HT1080 (cell line): Measurements from ENCODE around the gene CLRN3. TPM values are rescaled to one million over a fixed set of nuclear protein-coding genes. Genes with fewer than 3 reads are reported as not detected.

Source experiments
- DNase-seq: peaks from one replicate; pipeline ENCODE4 v3.0.0-alpha.2; 2015; ENCODE audit warnings: low read depth
- total RNA-seq: library from RNA; depleted of rRNA; stranded (reverse); fragments of >200 nt; shearing (Covaris generic); gene quantifications from 2 replicates; pipeline ENCODE4 v1.2.3, GENCODE V29; 2014

The CLRN3 gene
- total RNA-seq, 1 experiment from 2014 or later = not detected

- no peak for DNase-seq
Measured at GRCh38 chr10:127903789-127904188, 11.0 kb upstream of the CLRN3 start.

GRCh38 chr10:127899766-127900387 lies 7.1 kb upstream of the CLRN3 start:
- DNase-seq = no peak

- no peak for DNase-seq
Measured at GRCh38 chr10:127897177-127897576, 4.4 kb upstream of the CLRN3 start.

GRCh38 chr10:127896590-127896989 lies 3.8 kb upstream of the CLRN3 start:
- no peak for DNase-seq

- DNase-seq = no peak
Measured at GRCh38 chr10:127894146-127894545, 1.4 kb upstream of the CLRN3 start.

GRCh38 chr10:127890832-127891334 lies 1.9 kb downstream of the CLRN3 start:
- no peak for DNase-seq

- no peak for DNase-seq
Measured at GRCh38 chr10:127890216-127890615, 2.5 kb downstream of the CLRN3 start.

GRCh38 chr10:127889605-127890195 lies 3.0 kb downstream of the CLRN3 start:
- peak; percentile 69 for DNase-seq

GRCh38 chr10:127888521-127889312 lies 4.0 kb downstream of the CLRN3 start:
- no peak for DNase-seq

- DNase-seq = no peak
Measured at GRCh38 chr10:127887541-127888415, 5.0 kb downstream of the CLRN3 start.

- no peak for DNase-seq
Measured at GRCh38 chr10:127886371-127887051, 6.2 kb downstream of the CLRN3 start.

GRCh38 chr10:127884501-127884900 lies 8.2 kb downstream of the CLRN3 start:
- DNase-seq = no peak

GRCh38 chr10:127883516-127883915 lies 9.2 kb downstream of the CLRN3 start:
- DNase-seq = no peak

GRCh38 chr10:127882801-127883459 lies 9.8 kb downstream of the CLRN3 start:
- DNase-seq = no peak

GRCh38 chr10:127882391-127882790 lies 10.3 kb downstream of the CLRN3 start:
- DNase-seq = no peak

GRCh38 chr10:127881262-127881661 lies 11.5 kb downstream of the CLRN3 start:
- no peak for DNase-seq

- no peak for DNase-seq
Measured at GRCh38 chr10:127880557-127880956, 12.2 kb downstream of the CLRN3 start.

GRCh38 chr10:127878475-127879055 lies 14.2 kb downstream of the CLRN3 start:
- no peak for DNase-seq

- DNase-seq = peak; percentile 35
Measured at GRCh38 chr10:127877699-127878098, 15.0 kb downstream of the CLRN3 start.

- peak; percentile 31 for DNase-seq
Measured at GRCh38 chr10:127877116-127877515, 15.6 kb downstream of the CLRN3 start.
